Coronary artery (tissue), 2 donors: ENCODE data around the gene DTNA.

Experiments
- DNase-seq: peaks from one replicate; pipeline ENCODE4 v3.0.0-alpha.2; 2017; ENCODE audit warnings: low spot score
- H3K27ac ChIP-seq, 2 donors: fragments of 200-600 bp; sonication (generic); one replicate each; pipeline ENCODE4 v1.5.1; 2016 to 2019
- H3K4me3 ChIP-seq: fragments of 200-600 bp; sonication (generic); 2 replicates; pipeline ENCODE4 v1.5.1; 2016; ENCODE audit warnings: mild to moderate bottlenecking, moderate library complexity
- CTCF ChIP-seq: fragments of 200-600 bp; sonication (generic); IDR thresholded peaks from one replicate; pipeline ENCODE4 v1.5.1; 2019; ENCODE audit warnings: antibody characterized with exemption

The DTNA gene

GRCh38 chr18:34816183-34816582 lies 106.1 kb downstream of the DTNA start:
- no peak for TF ChIP-seq CTCF
- Histone ChIP-seq H3K27ac (no peak overlapping the region), H3K4me3 (no peak overlapping the region)
- no peak for DNase-seq

GRCh38 chr18:34817636-34818035 lies 107.5 kb downstream of the DTNA start:
- no peak overlapping the region for H3K4me3 ChIP-seq
- no peak for DNase-seq
- no peak for TF ChIP-seq CTCF
- no peak overlapping the region for H3K27ac ChIP-seq

- no peak for DNase-seq
- no peak for TF ChIP-seq CTCF
- H3K27ac ChIP-seq, result no peak overlapping the region
- no peak overlapping the region for H3K4me3 ChIP-seq
Measured at GRCh38 chr18:34818064-34818463, 108.0 kb downstream of the DTNA start.

GRCh38 chr18:34820360-34821065 lies 110.4 kb downstream of the DTNA start:
- H3K4me3 ChIP-seq, result no peak overlapping the region
- DNase-seq, result no peak
- H3K27ac ChIP-seq, result no peak overlapping the region
- no peak for TF ChIP-seq CTCF

GRCh38 chr18:34821669-34822210 lies 111.6 kb downstream of the DTNA start:
- DNase-seq, result no peak
- H3K27ac ChIP-seq, result peak overlapping the region in 1 of 2 donors; percentile 2

GRCh38 chr18:34828093-34828492 lies 118.0 kb downstream of the DTNA start:
- no peak for TF ChIP-seq CTCF
- no peak for DNase-seq

More at GRCh38 chr18:34821669-34822210, 111.6 kb downstream of the DTNA start:
- TF ChIP-seq CTCF, result no peak
- H3K4me3 ChIP-seq, result no peak overlapping the region

GRCh38 chr18:34834897-34835296 lies 124.8 kb downstream of the DTNA start:
- no peak for TF ChIP-seq CTCF
- DNase-seq, result no peak
- peak overlapping the region; percentile 23 for H3K4me3 ChIP-seq
- peak overlapping the region; percentile 79 to 91 for H3K27ac ChIP-seq

More at GRCh38 chr18:34828093-34828492, 118.0 kb downstream of the DTNA start:
- H3K27ac ChIP-seq, result no peak overlapping the region
- H3K4me3 ChIP-seq, result no peak overlapping the region
